ENCODE measurements around the gene ZNF407. TPM values are rescaled to one million over a fixed set of nuclear protein-coding genes. Genes with fewer than 3 reads are reported as not detected.

Gene ZNF407
- total and polyA plus RNA-seq, 2 of the 13 experiments (the other 11 are each of a cell fraction or from before 2014, with no cell fraction given) = 2.3 to 8.7 TPM

DNA sequence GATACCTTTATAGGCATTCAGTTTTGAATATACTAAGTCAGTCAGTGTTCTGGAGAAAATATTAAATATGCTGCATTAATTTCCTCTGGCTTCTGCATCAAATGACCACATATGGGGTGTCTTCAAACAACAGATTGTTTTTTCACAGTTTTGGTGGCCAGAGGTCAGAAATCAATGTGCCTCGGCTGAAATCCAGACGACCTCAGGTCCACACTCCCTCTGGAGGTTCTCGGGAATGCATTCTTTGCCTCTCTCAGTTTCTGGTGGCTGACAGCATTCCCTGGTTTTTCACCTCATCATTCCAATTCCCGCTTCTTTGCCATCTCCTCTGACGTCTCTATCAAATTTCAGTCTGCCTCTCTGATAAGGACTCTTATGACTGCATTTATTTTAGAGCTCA, 142.3 kb downstream of the ZNF407 start (continued):
- TF ChIP-seq ZFP37 (CRISPR knock-in tag; IDR thresholded peaks at IDR 0.05; ENCODE audit: borderline replicate concordance) = no peak
- TF ChIP-seq ZNF816 (CRISPR knock-in tag; IDR thresholded peaks at IDR 0.05; ENCODE audit: borderline replicate concordance) = 0 out of 2 replicates have a peak, but pooled peaks have one; percentile 28
- peak; percentile 77 for TF ChIP-seq TEAD3 (CRISPR knock-in tag; optimal IDR thresholded peaks at IDR 0.05; ENCODE audit: borderline replicate concordance)
- TF ChIP-seq, protein P1, sequence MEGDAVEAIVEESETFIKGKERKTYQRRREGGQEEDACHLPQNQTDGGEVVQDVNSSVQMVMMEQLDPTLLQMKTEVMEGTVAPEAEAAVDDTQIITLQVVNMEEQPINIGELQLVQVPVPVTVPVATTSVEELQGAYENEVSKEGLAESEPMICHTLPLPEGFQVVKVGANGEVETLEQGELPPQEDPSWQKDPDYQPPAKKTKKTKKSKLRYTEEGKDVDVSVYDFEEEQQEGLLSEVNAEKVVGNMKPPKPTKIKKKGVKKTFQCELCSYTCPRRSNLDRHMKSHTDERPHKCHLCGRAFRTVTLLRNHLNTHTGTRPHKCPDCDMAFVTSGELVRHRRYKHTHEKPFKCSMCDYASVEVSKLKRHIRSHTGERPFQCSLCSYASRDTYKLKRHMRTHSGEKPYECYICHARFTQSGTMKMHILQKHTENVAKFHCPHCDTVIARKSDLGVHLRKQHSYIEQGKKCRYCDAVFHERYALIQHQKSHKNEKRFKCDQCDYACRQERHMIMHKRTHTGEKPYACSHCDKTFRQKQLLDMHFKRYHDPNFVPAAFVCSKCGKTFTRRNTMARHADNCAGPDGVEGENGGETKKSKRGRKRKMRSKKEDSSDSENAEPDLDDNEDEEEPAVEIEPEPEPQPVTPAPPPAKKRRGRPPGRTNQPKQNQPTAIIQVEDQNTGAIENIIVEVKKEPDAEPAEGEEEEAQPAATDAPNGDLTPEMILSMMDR (CRISPR knock-in tag; IDR thresholded peaks at IDR 0.05) = peak; percentile 43
- no peak for TF ChIP-seq CREB1 (IDR thresholded peaks at IDR 0.05)
- TF ChIP-seq CREB1 (CRISPR knock-in tag; IDR thresholded peaks at IDR 0.05) = no peak
- 0 out of 2 replicates have a peak, but pooled peaks have one; percentile 17 for TF ChIP-seq NR2F6 (IDR thresholded peaks at IDR 0.05)
- TF ChIP-seq NR2F6 (CRISPR knock-in tag; IDR thresholded peaks at IDR 0.05) = peak; percentile 16; the same call in 1 of the 2 replicates
- no peak for TF ChIP-seq ARNTL (CRISPR knock-in tag; IDR thresholded peaks at IDR 0.05)

DNA sequence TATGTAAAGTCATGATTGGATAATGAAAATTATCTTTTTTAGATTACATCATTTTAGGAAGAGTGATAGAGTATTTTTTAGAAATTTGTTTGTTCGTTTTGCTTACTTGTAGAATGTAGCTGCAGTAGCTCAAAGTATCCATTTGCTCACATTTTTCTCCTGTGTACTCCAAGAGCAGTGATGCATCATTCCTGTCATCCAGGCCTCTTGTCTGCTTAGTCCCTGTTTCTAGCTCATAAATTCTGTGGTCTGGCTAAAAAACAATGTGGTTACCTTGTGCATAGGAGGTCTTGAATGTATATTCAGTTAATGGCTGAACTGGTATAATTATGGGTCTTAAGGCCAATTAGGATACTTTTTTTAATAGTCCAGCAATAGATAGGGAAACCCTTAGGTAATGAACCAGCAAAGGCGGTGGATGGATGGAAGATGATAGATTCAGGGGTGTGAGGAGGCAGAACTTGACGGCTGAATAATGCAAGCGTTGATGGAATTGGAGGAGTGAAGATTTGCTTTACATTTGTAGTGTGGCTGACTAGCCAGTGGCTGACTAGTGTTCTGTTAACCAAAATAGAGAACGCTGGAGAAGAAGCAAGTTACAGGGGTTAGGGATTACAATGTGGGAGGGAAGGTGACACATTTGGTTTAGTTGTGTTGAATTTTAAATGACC, 145.0 kb downstream of the ZNF407 start:
- intact Hi-C loops (cut with micrococcal nuclease; ENCODE audit: unreplicated experiment) = no loop called here
- TF ChIP-seq ARNTL (CRISPR knock-in tag; IDR thresholded peaks at IDR 0.05) (no peak), ZNF629 (CRISPR knock-in tag; conservative IDR thresholded peaks at IDR 0.05) (no peak), ZNF841 (CRISPR knock-in tag; IDR thresholded peaks at IDR 0.05; ENCODE audit: borderline replicate concordance) (no peak), NFE2L1 (CRISPR knock-in tag; IDR thresholded peaks at IDR 0.05; ENCODE audit: borderline replicate concordance) (no peak), SMARCE1 (IDR thresholded peaks at IDR 0.05; ENCODE audit: borderline replicate concordance) (no peak), ZNF775 (CRISPR knock-in tag; IDR thresholded peaks at IDR 0.05; ENCODE audit: borderline replicate concordance) (no peak), ZZZ3 (CRISPR knock-in tag; IDR thresholded peaks at IDR 0.05; ENCODE audit: borderline replicate concordance) (no peak), ZNF660 (CRISPR knock-in tag; IDR thresholded peaks at IDR 0.05; ENCODE audit: borderline replicate concordance, low read depth) (no peak), NFKB2 (CRISPR knock-in tag; IDR thresholded peaks at IDR 0.05; ENCODE audit: borderline replicate concordance) (no peak), EZH2 (conservative IDR thresholded peaks at IDR 0.05; ENCODE audit: low read depth, low read length) (no peak), ZSCAN12 (CRISPR knock-in tag; IDR thresholded peaks at IDR 0.05) (no peak), PAX8 (CRISPR knock-in tag; IDR thresholded peaks at IDR 0.05; ENCODE audit: borderline replicate concordance) (no peak), XBP1 (CRISPR knock-in tag; IDR thresholded peaks at IDR 0.05) (no peak), ZNF296 (CRISPR knock-in tag; conservative IDR thresholded peaks at IDR 0.05) (no peak), HOXA5 (CRISPR knock-in tag; IDR thresholded peaks at IDR 0.05) (no peak), ZBTB20 (CRISPR knock-in tag; IDR thresholded peaks at IDR 0.05; ENCODE audit: borderline replicate concordance, low read depth) (no peak)

More for the DNA sequence above, 145.0 kb downstream of the ZNF407 start:
- H2AFZ ChIP-seq (ENCODE audit: low read length) = no peak overlapping the region
- CTCF ChIA-PET (ENCODE audit: low intra/inter-chr PET ratio, low total read pairs) = no interaction called here
- ATAC-seq (no peak), FAIRE-seq (no peak), DNase-seq (ENCODE audit: low spot score) (no peak)
- peaks cover 2% of the 10 kb centered on the region for H3K79me2 ChIP-seq (ENCODE audit: insufficient read depth, low read length)
- 92% methylated on average over 5 of the region's 5 CpGs for WGBS (ENCODE audit: low lambda C conversion rate)
- no peaks in the 10 kb centered on the region for H3K9me3 ChIP-seq (ENCODE audit: low read length)
- no peaks in the 10 kb centered on the region for H4K20me1 ChIP-seq (ENCODE audit: insufficient read depth, low read length)
- no peak overlapping the region for H3K27ac ChIP-seq (ENCODE audit: extremely low read length, insufficient read depth, low read length)
- POLR2A ChIA-PET = no interaction called here
- H3K4me2 ChIP-seq (ENCODE audit: low read depth, low read length) = no peak overlapping the region
- peaks cover 29% of the 10 kb centered on the region for H3K4me1 ChIP-seq (ENCODE audit: insufficient read depth, low read length)
- no TSS peak for BruUV-seq (replicated peaks)
- no peaks in the 10 kb centered on the region for H3K36me3 ChIP-seq (replicated peaks in 1 of 2; ENCODE audit: control insufficient read depth in 1 of 2, insufficient read depth in 2 of 2, low read length in 2 of 2)
- H3K9ac ChIP-seq (ENCODE audit: insufficient read depth, low read depth, low read length) = no peak overlapping the region
- no peaks in the 10 kb centered on the region for H3K27me3 ChIP-seq (ENCODE audit: control insufficient read depth in 1 of 2, insufficient read depth in 2 of 2, low read length in 2 of 2)
- in situ Hi-C loops (cut with HindIII; ENCODE audit: extremely low pct_ligation_motif_present, low pct_unique_long_range_greater_than_20kb) = no loop called here
- H3K4me3 ChIP-seq (replicated peaks in 1 of 3; ENCODE audit: insufficient read depth in 1 of 3, low read depth in 2 of 3, low read length in 3 of 3) = no peak overlapping the region
